ENCODE results near the gene CTNND2. TPM values are rescaled to one million over a fixed set of nuclear protein-coding genes. Genes with fewer than 3 reads are reported as not detected.

Gene CTNND2
- total RNA-seq, 4 donors from 2014 or later = 8.3 TPM; not detected in 3

DNA sequence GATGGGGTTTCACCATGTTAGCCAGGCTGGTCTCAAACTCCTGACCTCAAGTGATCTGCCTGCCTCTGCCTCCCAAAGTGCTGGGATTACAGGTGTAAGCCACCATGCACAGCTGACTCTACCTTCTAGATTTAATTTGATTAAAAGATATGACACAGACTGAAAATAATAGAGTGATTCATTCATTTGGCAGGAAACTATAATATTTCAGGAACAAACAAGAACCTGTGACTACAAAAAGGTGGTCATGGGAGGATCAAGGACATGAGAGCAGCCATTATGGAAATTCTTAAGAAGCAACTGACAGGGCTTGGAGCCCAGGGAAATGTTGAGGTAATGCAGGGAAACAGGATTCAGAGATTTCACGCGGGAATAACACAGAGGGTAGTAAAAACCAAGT, 877.7 kb downstream of the CTNND2 start:
- TF ChIP-seq CTCF (IDR thresholded peaks at IDR 0.05; ENCODE audit: low read depth) = no peak

- TF ChIP-seq CTCF (IDR thresholded peaks at IDR 0.05; ENCODE audit: low read depth) = no peak
Measured at GRCh38 chr5:11023945-11024344, 880.3 kb downstream of the CTNND2 start.

- TF ChIP-seq CTCF (IDR thresholded peaks at IDR 0.05; ENCODE audit: low read depth) = no peak
Measured at GRCh38 chr5:11013793-11014192, 890.5 kb downstream of the CTNND2 start.

- TF ChIP-seq CTCF (IDR thresholded peaks at IDR 0.05; ENCODE audit: low read depth) = no peak
Measured at GRCh38 chr5:11012295-11012694, 892.0 kb downstream of the CTNND2 start.

- TF ChIP-seq CTCF (IDR thresholded peaks at IDR 0.05; ENCODE audit: low read depth) = no peak
Measured at GRCh38 chr5:11010429-11011210, 893.6 kb downstream of the CTNND2 start.

- TF ChIP-seq CTCF (IDR thresholded peaks at IDR 0.05; ENCODE audit: low read depth) = no peak
Measured at GRCh38 chr5:11009576-11009975, 894.7 kb downstream of the CTNND2 start.

DNA sequence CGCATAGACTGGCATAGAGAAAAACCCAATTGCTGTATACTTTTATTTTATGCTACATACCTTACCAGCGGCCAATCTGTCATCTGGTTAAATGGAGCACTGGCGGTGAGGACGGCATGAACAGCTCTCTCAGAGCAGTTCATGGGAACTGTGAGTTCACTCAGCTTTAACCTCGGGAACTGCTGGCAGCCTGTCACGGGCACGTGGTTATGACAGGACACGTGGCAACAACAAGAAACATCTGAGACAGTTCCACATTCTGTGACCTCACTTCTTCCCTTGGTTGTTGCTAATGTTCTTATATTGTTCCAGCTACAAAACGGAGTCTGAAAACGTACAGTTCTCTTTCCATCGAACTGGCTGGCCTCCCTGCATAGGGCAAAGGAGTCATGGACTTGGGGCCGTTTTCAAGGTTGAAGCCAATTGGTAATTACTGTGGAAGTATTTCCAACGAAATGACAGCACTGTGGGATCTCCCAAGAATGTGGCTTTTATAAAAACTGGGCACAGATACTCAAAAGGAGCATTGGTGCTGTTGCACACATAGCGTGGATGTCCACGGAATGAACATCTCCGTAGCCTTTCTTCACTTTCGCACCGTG, 896.9 kb downstream of the CTNND2 start:
- no peak for TF ChIP-seq CTCF (IDR thresholded peaks at IDR 0.05; ENCODE audit: low read depth)

Data from subcutaneous adipose tissue (tissue), 4 donors.